GM21447 (cell line): ENCODE results near the gene SYT5.
A peak's percentile ranks its signal among the peaks of the same experiment; 100 is the strongest.
"Not testable (repeated sequence)": the region's sequence is repeated elsewhere in the genome, so short reads cannot be mapped to it uniquely, and the experiment has no call there.

ENCODE experiments used
- ATAC-seq: cut with Tn5 transposase; IDR thresholded peaks from one replicate; pipeline ENCODE4 v1.9.1; 2021; ENCODE audit not compliant: unreplicated experiment

The SYT5 gene

DNA sequence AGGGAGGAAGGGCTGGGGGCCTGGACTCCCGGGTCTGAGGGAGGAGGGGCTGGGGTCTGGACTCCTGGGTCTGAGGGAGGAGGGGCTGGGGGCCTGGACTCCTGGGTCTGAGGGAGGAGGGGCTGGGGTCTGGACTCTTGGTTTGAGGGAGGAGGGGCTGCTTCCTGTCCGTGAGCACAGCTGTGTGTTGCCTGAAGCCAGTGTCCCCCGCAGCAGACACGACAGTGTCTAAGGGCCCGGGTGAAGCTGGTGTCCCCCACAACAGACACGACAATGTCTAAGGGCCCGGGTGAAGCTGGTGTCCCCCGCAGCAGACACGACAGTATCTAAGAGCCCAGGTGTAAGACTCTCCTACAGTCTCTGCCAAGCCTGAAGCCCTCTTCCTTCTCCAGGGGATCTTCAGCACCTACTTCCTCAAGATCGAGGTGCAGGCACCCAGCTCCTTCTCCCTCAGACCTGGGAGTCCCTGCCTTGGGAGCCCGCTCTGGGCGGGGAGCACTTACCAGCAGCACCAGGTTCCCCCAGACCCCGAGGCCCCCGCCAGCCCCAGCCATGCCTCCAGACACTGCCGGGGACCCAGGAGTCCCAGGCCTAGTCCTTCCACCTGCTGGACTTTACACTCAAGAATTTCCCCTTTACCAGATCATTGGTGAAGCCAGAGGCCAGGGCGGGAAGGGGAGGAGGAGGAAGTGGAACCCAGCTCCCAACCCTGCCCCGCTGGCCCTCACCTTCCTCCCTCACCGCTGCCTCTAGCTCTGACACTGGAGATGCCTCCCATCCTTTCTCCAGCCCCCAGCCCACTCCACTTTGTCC is 29.0 kb upstream of the SYT5 start, which contains the start of gene PTPRH:
TSS of gene PTPRH (minus strand) at position 622 of the 813 bp plus-strand sequence. CDS start at position 554, 68 bp downstream.
- ATAC-seq: no peak

DNA sequence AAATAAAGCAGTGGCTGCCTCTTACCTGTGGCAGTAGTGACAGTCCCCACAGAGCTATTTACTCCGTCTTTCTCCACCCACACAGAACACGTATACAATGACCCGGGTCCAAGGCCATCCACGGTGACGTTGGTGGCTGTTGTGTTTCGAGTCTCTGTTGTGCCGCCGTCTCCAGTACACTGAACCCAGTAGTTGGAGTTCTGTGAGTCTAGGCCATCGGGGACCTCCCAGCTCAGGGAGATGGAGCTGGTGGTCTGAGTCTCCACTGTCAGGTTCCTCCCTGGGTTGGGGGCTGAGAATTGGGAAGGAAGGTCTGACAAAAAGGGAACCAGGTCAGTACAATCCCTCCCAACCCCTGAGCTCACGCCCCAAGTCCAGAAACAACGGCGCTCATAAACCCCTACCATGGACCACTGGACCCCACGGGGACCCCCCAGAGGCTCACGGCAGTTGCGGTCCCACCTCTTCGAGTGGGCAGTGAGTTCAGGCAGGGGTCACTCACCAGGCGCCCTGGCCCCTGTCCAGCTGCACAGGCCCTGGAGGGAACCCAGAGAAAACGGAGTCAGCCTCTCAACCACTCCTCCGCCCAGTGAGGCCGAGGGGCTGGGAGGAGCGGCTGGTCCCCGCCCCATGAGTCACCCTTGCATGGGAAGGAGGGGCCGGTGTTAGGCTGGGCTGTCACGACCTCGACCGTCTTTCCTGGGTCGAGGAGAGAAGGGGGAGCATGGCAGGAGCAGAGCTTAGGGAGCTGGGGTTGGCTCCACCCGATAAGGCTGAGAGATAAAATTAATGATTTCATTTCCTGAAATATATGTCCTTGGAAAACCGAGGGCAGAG is 26.8 kb upstream of the SYT5 start:
- no peak for ATAC-seq

DNA sequence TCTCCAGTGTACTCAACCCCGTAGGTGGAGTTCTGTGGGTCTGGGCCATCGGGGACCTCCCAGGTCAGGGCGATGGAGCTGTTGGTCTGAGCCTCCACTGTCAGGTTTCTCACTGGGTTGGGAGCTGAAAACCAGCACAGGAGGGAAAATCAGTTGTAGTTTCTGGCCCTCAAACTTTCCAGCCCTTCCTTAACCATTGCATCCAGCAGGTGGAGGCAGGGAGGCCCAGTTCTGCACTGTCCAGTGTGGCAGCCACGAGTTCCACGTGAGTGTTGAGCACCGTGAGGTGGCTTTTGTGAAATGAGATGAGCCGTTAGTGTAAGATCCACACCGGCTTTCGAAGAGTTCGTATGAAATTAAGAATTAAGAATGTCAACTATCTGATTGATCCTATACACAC is 22.1 kb upstream of the SYT5 start:
- not testable (repeated sequence) for ATAC-seq

DNA sequence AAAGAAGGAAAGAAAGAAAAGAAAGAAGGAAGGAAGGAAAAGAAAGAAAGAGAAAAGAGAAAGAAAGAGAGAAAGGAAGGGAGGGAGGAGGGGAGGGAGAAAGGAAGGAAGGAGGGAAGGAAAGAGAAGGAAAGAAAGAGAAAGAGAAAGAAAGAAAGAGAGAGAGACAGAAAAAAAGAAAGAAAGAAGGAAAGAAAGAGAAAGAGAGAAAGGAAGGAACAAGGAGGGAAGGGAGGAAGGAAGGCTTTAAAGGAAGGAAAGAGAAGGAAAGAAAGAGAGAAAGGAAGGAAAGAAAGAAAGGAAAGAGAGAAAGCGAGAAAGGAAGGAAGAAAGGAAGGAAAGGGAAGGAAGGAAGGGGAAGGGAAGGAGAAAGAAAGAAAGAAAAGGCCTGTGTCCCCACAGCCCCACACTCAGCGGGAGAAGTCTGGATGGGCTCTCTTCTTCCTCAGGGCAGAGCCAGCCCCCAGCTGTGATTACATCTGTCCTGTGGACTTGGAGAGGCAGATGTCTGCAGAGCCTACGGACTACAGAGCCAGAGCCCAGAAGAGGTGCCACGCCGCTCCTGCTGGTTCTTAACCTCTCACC is 19.6 kb upstream of the SYT5 start:
- ATAC-seq: no peak

DNA sequence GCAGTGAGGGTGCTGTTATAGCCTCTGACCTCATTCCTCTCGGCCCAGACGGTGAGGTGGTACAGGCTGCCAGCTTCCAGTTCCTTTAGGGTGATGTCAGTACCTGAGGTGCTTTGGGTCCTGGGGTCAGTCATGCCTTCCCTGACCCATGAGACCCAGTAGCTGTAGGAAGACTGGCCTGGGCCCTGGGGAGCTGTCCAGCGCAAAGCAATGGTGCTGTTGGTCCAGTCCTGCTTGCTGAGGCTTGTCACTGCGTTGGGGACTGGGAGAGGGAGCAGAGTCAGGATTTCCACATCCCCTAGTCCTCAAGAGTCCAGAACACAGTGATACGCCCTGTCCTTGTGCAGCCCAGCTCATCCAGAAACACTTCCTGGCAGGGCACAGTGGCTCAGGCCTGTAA is 18.6 kb upstream of the SYT5 start:
- no peak for ATAC-seq

DNA sequence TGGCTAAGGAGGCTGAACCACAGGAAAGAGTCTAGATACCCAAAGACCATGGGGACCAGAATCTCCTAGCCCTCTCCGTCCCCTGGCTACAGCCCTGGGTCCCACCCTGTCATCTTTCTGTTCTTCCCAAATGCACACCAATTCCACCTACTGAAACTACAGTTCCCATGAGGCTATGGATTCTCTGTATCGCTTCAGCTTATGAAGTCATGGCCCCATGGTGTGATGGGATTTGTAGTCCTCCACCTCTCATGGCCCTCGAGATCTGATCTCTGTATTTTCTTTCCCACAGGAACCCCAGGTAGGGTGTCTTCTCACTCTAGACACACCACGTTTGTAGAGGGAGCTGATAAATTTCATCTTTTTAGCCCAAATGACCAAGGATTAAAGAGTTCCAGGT is 17.4 kb upstream of the SYT5 start:
- ATAC-seq: no peak

DNA sequence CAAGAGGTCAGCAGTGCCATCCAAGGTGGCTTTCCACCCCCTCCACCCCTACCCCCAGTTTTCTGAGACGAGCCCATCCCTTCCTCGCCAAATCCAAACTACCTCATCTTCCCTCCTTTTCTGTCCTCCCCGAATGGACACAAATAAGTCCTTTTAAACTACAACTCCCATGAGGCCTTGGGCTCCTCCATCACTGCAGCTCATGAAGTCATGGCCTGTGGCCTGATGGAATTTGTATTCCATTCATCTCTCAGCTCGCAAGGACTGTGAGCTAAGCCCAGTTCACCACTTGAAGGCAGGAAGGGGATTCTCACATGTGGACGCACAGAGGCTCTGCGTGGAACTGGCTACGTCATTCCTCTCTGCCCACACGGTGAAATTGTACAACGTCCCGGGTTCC is 16.7 kb upstream of the SYT5 start:
- no peak for ATAC-seq

DNA sequence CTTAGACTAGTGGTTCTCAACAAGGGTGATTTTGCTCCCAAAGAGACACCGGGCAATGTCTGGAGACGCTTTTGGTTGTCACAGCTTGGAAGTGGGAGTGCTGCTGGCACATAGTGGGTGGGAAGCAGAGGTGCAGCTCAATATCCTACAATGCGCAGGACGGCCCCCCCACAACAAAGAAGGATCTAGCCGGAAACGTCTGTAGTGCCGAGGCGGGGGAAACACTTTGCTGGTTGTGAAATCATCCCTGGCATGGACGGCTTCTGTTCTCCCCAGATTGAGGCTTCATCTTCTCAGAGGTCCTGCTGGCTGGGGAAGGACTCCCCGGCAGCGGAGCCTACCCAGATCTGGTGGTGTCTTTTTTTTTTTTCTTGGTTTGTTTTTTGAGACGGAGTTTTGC is 13.4 kb upstream of the SYT5 start:
- ATAC-seq: no peak

DNA sequence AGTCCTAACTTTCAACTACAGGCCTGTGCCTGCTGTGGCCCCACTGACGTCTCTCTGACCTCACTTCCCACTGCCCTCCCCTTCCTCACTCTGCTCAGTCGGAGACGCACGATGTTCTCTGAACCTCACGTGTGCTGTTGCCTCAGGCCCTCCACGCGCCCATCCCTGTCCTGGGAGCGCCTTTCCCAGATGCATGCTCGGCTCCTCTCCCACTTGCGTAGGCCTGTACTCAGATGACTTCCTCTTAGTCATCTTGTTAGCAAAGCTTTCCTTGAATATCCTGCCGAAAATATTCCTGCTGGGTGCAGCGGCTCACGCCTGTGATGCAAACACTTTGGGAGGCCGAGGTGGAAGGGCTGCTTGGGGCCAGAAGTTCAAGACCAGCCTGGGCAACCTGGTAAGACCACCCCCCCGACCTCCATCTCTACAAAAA is 9.3 kb upstream of the SYT5 start:
- no peak for ATAC-seq

DNA sequence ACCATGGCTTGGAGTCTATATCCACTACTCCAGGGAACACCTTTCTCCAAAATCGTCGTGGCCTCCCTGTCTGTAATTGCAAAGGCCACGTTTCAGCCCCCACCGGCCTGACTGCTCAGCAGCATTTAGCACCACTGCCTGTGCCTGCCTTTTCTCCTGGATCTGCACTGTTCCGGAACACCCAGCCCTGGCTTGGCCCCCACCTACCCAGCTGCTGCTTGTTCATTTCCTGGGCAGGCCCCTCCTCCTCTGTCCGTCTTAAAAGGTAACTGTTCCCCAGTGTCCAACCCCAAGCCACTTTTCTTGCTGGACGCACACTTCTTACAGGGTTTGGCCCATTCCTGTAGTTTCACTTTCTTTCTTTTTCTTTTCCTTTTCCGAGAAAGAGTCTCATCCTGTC is 8.5 kb upstream of the SYT5 start:
- no peak for ATAC-seq

DNA sequence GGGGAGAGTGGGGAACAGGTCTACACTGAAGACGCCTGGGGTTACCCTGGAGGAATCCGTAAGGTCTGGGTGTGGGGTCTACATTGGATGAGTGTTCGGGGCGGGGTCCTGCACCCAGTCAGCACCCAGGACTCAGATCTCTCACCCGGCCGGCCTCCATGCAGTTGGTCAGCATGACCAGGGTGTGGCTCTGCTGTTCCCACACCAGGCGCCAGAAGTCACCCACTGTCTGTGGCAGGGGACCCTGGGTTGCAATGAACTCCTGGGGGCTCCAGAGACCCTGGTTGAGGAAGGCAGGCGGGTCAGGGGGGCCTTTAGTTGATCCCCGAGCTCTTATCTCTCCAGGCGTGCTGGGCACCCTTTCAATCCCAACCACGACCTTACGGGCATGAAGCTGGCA is 6.0 kb upstream of the SYT5 start:
- ATAC-seq: no peak

DNA sequence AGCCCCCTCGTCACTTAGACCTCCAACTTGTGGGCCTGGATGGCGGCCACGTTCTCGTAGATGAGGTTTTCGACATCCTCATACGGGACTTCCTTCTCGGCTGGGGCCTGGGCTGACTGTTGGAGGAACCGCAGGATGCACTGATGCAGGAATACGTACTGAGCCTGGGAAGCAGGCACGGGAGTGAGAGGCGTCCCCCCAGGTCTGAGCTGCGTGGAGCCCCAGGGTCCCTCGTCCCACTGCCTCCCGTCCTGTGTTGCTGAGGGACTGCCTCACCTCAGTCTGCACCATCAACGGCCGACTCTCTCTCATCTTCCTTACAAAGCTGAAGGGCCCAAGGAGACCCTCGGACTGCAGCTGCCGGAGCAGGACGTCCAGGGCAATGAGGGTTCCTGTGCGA is 1.7 kb upstream of the SYT5 start:
- ATAC-seq: no peak

DNA sequence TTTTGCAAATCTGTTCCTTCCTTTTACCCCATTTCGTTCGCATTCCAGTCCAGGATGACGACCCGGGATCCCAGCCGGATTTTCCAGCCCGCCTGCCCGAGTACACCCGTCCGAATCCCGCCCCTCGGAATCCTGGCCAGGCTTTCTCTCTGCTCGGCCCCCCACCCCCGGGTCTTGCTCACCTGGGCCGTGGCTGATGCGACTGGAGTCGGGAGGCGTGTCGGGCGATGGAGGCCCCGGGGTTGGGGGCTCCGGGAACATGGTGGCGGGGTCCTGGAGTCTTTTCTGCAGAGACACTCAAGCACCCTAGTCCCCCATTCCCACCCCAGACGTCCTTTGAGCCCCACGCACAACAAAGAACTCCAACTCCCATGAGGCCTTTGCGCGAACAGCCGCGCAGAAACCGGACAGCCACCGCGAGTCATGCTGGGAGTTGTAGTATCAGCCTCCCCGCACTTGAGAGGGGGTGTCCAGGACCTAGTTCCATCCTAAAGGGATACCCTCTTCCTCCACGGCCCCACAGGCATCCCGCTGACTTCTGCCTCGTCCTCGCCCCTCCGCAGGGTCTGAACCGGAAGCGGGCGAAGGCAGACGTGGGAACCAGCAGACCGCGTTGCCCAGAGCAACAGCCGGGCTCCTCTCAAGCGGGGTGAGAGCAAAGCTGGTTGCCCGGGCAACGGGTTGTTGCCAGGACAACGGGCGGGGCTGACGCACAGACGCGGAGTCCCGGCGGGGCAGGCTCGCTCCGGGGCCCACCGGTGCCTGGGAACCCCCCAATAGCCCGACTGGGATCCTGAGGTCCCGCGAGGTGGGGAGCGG is 1.1 kb downstream of the SYT5 start:
- peak; percentile 64 for ATAC-seq

DNA sequence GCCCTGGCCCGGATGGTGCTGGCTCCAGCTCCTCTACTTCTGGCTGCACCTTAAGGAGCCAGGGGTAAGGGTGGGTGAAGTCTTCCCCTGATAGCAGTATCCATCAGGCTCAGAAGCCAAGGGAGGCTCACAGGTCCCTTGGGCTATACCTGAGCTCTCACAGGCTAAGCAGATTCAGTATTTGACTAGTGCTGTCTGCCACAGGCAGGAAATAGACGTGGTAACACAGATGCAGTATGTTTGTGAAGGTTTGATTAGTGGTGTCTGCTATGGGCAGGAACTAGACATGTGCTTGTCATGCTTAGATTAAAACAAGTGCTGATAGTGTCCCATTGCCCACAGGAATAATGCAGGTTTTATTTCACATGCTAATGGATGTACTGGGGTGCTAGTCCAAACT is 4.0 kb downstream of the SYT5 start:
- no peak for ATAC-seq

DNA sequence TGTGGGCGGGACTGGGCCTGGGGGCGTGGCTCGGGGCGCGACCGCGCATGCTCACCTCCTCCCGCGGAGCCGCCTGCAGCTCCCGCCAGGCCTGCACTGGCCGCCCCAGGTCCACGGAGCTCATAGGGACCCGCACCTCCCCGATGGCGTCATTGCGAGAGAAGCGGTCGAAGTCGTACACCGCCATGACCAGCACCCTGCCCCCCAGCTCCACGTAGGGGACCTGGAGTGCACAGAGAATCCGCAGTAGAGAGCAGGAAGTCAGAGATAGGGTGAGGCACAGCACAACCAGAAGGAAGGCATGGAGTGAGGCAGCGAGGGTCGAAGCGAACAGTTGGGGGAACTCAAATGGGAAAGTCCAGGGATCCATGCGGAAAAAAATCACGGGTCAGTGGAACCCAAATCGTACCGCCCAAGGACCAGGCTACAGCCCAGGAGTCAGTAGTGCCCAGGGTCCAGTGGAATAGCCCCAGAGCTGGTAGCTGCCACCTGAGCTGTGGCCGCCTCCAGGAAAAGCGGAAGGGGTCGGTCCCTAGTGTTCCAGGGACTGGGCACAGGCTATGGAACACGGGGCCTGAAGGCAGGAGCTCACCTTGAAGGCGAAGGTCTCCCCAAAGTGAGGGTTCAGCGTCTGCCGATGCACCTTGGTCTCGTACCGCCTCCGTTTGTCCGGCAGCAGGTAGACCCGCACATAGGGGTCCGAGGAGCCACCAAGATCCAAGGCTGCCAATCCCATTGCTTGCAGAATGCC is 4.8 kb downstream of the SYT5 start:
- ATAC-seq: no peak

DNA sequence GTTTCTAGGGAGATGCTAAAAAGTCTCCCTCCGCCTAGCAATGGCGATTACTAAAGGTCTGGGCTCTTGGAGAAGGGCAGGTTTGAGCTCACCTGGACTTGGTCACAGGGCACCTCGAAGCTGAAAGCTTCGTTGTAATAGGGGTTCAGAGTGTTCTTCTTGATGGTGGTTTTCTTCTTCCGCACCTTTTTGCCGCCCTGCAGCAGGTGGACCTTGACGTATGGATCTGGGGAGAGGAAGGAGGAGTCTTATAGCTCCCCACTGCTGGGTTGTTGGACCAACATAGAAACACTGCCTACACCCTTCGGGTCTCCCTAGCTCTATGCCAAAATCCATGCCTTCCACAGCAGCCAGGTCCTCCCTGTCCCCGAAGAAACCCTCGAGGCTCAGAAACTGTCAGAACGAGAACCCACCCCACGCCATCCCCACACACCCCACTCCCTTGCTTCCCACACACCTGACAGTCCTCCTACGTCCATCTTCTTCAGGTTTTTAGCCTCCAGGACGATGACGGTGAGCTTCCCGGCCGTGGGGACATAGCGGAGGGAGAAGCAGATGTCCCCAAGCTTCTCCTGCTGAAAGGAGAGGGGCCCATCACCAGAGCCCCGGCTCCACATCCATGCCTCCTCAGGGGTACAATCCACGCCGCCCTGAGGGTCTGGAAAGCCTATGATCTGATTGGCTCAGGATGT is 5.5 kb downstream of the SYT5 start:
- ATAC-seq: no peak

DNA sequence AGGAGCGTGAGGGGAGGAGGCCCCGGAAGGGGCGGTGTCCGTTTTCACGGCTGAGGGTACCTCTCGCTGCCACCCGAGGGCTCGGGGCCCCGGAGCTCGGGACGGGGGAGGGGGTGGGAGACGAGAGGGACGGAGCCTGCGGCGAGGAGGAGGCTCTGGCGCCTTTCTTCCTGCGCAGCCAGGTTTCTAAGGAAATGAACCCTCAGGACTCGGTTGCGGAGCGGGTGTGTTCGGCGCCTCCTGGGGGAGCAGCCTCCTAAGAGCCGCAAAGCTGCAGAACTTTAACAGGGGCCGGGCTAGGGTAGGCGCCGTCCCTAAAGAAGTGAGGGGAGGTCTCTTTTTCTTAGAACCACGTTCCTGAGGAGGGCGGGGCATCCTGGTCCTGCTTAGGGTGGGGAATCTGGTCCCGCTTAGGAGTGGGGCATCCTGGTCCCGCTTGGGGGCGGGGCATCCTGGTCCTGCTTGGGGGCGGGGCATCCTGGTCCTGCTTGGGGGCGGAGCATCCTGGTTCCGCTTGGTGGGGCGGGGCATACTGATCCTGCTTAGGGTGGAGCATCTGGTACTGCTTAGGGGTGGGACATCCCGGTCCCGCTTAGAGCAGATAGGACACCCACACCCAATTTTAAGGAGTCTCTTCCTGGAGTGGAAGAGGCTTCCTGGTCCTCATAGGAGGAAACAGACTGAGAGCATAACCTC is 6.2 kb downstream of the SYT5 start:
- no peak for ATAC-seq

DNA sequence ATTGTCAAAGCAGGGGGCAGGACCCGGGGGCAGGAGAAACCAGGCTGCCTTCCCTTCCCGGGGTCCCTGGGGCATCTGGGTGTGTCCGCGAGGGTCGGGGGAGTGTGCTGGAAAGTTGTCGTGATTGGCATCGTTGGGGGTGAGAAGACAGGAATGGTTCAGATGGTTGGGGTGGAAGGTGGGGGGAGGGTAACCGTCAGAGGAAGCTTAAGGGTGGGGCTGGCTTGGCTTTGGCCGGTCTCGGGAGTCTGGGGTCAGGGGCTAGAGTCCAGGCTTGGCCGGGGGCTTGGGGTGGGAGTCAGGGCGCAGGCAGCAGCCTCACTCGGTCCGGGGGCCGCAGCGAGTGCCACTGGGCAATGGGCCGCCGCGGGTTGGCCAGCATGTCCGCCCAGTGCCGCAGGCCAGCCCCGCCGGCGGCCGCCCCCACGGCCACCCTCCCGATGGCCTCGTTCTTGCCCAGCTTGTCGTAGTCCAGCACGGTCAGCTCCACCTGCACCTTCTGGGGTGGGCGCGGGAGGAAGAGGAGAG is 6.8 kb downstream of the SYT5 start:
- no peak for ATAC-seq

DNA sequence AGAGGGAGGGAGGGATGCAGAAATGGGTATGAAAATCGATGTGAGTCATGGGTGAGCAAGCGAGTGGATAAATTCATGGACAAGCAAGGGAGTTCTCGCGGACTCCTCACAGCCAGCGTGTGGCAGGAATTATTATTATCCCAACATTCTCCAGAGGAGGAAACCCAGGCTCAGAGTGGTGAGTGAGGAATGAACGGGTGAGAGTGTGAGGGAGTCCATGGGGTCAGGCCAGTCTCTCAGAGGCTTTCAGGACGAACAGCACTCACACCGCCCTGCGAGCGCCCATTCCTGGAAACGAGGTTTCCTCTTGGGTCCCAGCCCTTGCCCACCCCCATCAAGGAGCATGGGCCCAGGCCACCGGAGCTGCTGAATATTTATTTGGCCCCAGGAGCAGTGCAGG is 7.3 kb downstream of the SYT5 start:
- no peak for ATAC-seq
